Colonic mucosa (tissue), 4 donors: Measurements from ENCODE around the gene ADGRL3. TPM values are rescaled to one million over a fixed set of nuclear protein-coding genes. Genes with fewer than 3 reads are reported as not detected.

Experiments
- DNase-seq: peaks from one replicate; pipeline ENCODE4 v3.0.0-alpha.2; 2020
- H3K27ac ChIP-seq: fragments of 200-600 bp; one replicate; pipeline ENCODE4 v1.8.0; 2021
- H3K27me3 ChIP-seq: fragments of 200-600 bp; one replicate; pipeline ENCODE4 v1.8.0; 2021
- H3K36me3 ChIP-seq: fragments of 200-600 bp; one replicate; pipeline ENCODE4 v1.8.0; 2021
- H3K4me1 ChIP-seq: fragments of 200-600 bp; one replicate; pipeline ENCODE4 v1.8.0; 2021; ENCODE audit warnings: mild to moderate bottlenecking
- H3K4me3 ChIP-seq: fragments of 200-600 bp; one replicate; pipeline ENCODE4 v1.8.0; 2021
- H3K9ac ChIP-seq, 2 donors: one replicate each; pipeline ENCODE4 v1.7.0; 2013; ENCODE audit warnings: control low read depth in 2 of 2, low read depth in 2 of 2, low read length in 2 of 2
- H3K9me3 ChIP-seq: fragments of 200-600 bp; one replicate; pipeline ENCODE4 v1.8.0; 2021
- intact Hi-C: fragments of 100-400 bp; cut with DNase I; formaldehyde crosslinking; loops from one replicate; pipeline ENCODE4 v1.14.1; 2022
- total RNA-seq, 2 donors: library from RNA; stranded (reverse); fragmentation: NEBNext Ultra II Directional in 1 of 2; extraction: Animal tissue kit (Norgen Biotek cat#: 25700) in 1 of 2; gene quantifications; one replicate each; pipeline ENCODE4 v1.2.1, GENCODE V29; 2021
- TF ChIP-seq, protein P1 (sequence below): fragments of 200-600 bp; IDR thresholded peaks from one replicate; pipeline ENCODE4 v1.8.0; 2022; ENCODE audit warnings: antibody characterized with exemption, mild to moderate bottlenecking
- donor health status: healthy.
- donor health status: DM: no; HTN: no; CAD: no.
- donor health status: DM: no; HTN: no; CAD: no.

The ADGRL3 gene
- total RNA-seq, 2 donors from 2014 or later: 4.1 to 4.4 TPM

DNA sequence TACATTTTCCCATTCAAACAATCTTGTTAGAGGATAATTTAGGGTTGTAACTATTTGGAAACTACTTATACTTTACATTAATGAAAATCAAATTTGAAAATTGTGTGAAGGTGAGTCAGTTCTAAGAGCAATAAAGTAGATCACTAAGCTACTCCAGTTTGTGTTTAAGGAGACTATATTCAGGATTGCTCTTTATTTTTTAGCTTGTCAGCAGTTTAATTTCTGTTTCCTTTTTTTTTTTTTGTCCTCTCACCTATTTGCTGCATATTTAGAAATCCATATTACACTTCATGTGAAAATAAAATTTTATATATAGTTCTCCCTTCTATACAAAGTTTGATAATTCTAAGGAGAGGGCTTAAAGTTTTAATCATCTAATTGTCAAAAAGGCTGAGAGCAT lies 691.8 kb downstream of the ADGRL3 start:
- TF ChIP-seq, protein P1, sequence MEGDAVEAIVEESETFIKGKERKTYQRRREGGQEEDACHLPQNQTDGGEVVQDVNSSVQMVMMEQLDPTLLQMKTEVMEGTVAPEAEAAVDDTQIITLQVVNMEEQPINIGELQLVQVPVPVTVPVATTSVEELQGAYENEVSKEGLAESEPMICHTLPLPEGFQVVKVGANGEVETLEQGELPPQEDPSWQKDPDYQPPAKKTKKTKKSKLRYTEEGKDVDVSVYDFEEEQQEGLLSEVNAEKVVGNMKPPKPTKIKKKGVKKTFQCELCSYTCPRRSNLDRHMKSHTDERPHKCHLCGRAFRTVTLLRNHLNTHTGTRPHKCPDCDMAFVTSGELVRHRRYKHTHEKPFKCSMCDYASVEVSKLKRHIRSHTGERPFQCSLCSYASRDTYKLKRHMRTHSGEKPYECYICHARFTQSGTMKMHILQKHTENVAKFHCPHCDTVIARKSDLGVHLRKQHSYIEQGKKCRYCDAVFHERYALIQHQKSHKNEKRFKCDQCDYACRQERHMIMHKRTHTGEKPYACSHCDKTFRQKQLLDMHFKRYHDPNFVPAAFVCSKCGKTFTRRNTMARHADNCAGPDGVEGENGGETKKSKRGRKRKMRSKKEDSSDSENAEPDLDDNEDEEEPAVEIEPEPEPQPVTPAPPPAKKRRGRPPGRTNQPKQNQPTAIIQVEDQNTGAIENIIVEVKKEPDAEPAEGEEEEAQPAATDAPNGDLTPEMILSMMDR: no peak
- DNase-seq: no peak
- H3K9ac ChIP-seq: no peak overlapping the region

DNA sequence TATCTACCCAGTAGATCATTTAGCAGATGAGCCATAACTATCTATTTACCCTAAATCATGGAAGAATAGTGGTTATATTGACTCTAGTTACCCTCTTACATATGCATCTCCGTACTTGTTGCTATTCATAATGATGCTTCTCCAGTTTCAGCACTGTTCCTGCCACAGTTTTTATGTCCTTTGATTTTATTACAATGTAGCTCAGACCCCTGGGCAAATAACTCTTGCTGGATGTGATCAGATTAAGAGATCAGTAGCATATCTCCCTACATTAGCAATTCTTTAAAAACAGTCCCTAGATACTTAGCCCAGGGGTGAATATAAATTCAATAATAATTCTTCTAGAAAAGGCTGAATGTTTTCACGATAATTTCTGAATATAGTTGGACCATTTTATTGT lies 696.5 kb downstream of the ADGRL3 start:
- Histone ChIP-seq H3K36me3 (no peaks in the 10 kb centered on the region), H3K27me3 (no peaks in the 10 kb centered on the region), H3K4me1 (no peaks in the 10 kb centered on the region), H3K4me3 (no peak overlapping the region), H3K9me3 (no peaks in the 10 kb centered on the region), H3K27ac (no peak overlapping the region), H3K9ac (no peak overlapping the region)
- TF ChIP-seq, protein P1: no peak
- intact Hi-C loops: no loop called here
- no peak for DNase-seq

More for the DNA sequence above, 691.8 kb downstream of the ADGRL3 start:
- intact Hi-C loops: no loop called here
- no peak overlapping the region for H3K27ac ChIP-seq
- H3K9me3 ChIP-seq: no peaks in the 10 kb centered on the region
- no peaks in the 10 kb centered on the region for H3K36me3 ChIP-seq
- H3K4me1 ChIP-seq: no peaks in the 10 kb centered on the region
- H3K27me3 ChIP-seq: no peaks in the 10 kb centered on the region
- no peak overlapping the region for H3K4me3 ChIP-seq

- Histone ChIP-seq H3K9ac (no peak overlapping the region), H3K27ac (no peak overlapping the region), H3K36me3 (no peaks in the 10 kb centered on the region), H3K9me3 (no peaks in the 10 kb centered on the region), H3K4me3 (no peak overlapping the region), H3K27me3 (no peaks in the 10 kb centered on the region), H3K4me1 (no peaks in the 10 kb centered on the region)
- DNase-seq: no peak
- intact Hi-C loops: no loop called here
- TF ChIP-seq, protein P1: no peak
Observed at GRCh38 chr4:61909031-61909430, 708.9 kb downstream of the ADGRL3 start.

- no peak overlapping the region for H3K27ac ChIP-seq
- intact Hi-C loops: no loop called here
- H3K4me1 ChIP-seq: no peaks in the 10 kb centered on the region
- no peaks in the 10 kb centered on the region for H3K36me3 ChIP-seq
- H3K9ac ChIP-seq: no peak overlapping the region
- no peak overlapping the region for H3K4me3 ChIP-seq
- no peak for DNase-seq
- no peaks in the 10 kb centered on the region for H3K27me3 ChIP-seq
- TF ChIP-seq, protein P1: no peak
- H3K9me3 ChIP-seq: no peaks in the 10 kb centered on the region
Observed at GRCh38 chr4:61911313-61911756, 711.2 kb downstream of the ADGRL3 start.

- Histone ChIP-seq H3K36me3 (no peaks in the 10 kb centered on the region), H3K27ac (no peak overlapping the region), H3K4me3 (no peak overlapping the region), H3K4me1 (no peaks in the 10 kb centered on the region), H3K9me3 (no peaks in the 10 kb centered on the region), H3K9ac (no peak overlapping the region), H3K27me3 (no peaks in the 10 kb centered on the region)
- TF ChIP-seq, protein P1: no peak
- DNase-seq: no peak
- intact Hi-C loops: no loop called here
Observed at GRCh38 chr4:61913619-61914018, 713.5 kb downstream of the ADGRL3 start.
